Epithelial cell of proximal tubule (primary cell): ENCODE data around the gene OCIAD1. TPM values are rescaled to one million over a fixed set of nuclear protein-coding genes. Genes with fewer than 3 reads are reported as not detected.
"Not testable (repeated sequence)": the region's sequence is repeated elsewhere in the genome, so short reads cannot be mapped to it uniquely, and the experiment has no call there.

Source experiments
- DNase-seq: peaks from one replicate; pipeline ENCODE4 v3.0.0-alpha.2; 2011; ENCODE audit warnings: low read depth
- H3K4me3 ChIP-seq: 2 replicates; pipeline ENCODE4 v1.5.1; 2011; ENCODE audit warnings: low read depth, mild to moderate bottlenecking, low read length
- total RNA-seq: library from RNA; depleted of rRNA; stranded (reverse); fragments of >200 nt; gene quantifications from 2 replicates; pipeline ENCODE4 v1.2.3, GENCODE V29; 2015
- TF ChIP-seq, protein P1 (sequence below): conservative IDR thresholded peaks from 2 replicates; pipeline ENCODE4 v1.5.1; 2012; ENCODE audit warnings: low read depth, mild to moderate bottlenecking, low read length

OCIAD1 gene
- total RNA-seq, 1 donor from 2014 or later, result 165 TPM

DNA sequence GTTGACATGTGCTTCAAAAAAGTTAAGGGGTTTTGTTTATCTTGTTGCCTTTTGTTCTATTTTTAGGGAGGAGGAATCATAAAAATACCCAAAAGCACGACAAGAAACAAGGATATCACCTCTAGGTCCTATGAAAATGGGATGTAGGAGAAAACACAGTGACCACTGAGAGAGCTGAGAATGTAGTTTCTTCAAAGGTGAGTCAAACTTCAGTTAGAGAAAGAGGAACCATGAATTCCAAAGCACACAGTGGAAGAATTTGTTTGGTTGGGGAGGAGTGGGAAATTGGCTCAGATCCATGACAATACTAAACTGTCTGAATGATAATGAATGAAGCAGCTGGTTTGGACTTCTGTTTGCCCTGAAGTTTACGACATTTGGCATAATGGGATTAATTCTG is 31.7 kb upstream of the OCIAD1 start:
- no peak for DNase-seq
- no peak overlapping the region for H3K4me3 ChIP-seq
- TF ChIP-seq, protein P1, sequence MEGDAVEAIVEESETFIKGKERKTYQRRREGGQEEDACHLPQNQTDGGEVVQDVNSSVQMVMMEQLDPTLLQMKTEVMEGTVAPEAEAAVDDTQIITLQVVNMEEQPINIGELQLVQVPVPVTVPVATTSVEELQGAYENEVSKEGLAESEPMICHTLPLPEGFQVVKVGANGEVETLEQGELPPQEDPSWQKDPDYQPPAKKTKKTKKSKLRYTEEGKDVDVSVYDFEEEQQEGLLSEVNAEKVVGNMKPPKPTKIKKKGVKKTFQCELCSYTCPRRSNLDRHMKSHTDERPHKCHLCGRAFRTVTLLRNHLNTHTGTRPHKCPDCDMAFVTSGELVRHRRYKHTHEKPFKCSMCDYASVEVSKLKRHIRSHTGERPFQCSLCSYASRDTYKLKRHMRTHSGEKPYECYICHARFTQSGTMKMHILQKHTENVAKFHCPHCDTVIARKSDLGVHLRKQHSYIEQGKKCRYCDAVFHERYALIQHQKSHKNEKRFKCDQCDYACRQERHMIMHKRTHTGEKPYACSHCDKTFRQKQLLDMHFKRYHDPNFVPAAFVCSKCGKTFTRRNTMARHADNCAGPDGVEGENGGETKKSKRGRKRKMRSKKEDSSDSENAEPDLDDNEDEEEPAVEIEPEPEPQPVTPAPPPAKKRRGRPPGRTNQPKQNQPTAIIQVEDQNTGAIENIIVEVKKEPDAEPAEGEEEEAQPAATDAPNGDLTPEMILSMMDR, result no peak

DNA sequence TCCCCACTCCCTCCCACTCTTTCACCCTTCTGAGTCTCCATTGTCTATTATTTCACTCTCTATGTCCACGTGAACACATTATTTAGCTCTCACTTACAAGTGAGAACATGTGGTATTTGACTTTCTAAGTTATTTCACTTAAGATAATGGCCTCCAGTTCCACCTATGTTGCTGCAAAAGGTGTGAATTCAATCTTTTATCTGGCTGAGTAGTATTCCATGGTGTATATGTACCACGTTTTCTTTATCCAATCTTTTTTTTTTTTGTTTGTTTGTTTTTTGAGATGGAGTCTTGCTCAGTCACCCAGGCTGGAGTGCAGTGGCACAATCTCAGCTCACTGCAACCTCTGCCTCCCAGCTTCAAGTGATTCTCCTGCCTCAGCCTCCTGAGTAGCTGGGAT is 30.7 kb upstream of the OCIAD1 start:
- DNase-seq, result not testable (repeated sequence)

DNA sequence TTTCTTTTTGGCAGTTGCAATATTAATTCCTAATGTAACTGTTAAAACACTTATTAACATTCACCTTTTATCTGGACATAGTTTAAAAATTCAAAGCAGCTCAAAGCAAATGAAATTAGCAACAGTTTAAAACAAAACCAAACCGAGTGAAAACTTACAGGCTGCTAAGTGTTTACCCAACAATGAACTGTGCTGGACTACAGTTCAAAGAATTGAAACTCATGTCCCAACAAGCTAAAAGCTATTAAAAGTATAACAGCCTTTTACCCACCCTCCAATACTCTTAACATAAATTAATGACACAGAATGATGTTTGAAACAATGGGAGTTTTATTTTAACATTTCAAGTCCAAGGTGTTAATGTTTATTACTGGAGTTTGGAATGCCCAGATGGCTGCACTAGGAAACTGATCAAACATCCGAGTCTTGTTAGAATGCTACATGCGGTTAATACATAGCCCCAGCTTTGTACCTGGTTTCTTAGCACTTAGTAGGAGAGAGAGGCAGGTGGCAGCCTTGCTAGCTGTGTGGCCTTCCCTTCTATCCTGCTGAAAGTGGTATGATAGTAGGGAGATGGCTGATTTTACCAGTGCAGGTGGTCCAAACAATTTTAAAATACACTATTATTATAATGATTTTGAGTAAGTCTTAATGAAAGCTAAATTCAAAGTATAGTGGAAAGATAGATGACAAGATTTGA is 29.7 kb upstream of the OCIAD1 start:
- no peak for DNase-seq
- TF ChIP-seq, protein P1, result no peak
- no peak overlapping the region for H3K4me3 ChIP-seq

More for the DNA sequence above, 30.7 kb upstream of the OCIAD1 start:
- not testable (repeated sequence) for H3K4me3 ChIP-seq

DNA sequence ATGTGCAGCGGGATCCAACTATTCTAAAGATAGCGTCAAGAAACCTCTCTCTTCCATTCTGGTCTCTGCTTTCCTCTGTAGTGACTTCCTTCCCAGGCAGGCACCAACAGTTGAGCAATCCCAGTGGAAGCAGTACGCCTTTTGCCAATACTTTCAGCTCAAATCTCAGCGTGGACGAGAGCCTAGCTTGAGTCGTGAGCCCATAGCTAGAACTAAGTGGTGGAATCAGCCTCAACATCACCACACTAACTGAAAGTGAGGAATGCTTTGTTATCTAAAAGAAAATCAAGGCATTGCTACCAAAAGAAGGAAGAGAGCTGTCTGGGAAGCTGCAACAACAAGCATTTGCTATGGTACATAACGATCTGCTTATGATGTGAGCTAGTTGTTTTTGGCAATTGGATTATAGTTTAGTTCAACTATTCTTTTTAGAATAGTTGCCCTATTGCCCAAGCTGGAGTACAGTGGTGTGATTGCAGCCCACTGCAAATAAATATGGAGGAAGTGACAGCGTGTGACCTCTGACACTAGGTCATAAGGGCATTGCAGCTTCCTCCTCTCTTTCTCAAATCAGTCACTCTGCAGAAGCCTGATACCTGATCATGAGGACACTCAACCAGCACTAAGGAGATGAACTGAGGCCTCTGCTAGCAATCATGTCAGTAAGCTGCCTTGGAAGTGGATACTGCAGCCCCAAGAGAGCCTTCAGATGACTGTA is 26.1 kb upstream of the OCIAD1 start:
- TF ChIP-seq, protein P1, result no peak
- no peak for DNase-seq
- no peak overlapping the region for H3K4me3 ChIP-seq

DNA sequence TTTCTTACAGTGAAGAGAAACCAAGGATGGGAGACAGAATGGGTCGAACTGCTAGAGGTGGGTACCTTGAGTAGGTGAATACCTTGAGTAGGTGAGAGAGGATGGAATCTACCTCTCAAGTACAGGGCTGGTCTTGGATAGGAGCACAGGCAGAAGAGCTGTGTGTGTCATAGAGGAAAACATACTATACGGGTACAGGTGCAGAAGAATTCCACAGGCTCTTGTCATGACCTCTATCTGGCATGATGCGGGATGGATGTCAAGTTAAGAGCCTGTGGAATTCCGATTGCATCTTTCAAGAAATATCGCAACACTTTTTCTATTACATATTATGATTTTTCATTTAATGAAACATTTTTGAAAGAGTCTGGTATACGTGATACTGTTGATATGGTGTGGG is 18.0 kb upstream of the OCIAD1 start:
- DNase-seq, result no peak
- TF ChIP-seq, protein P1, result no peak

DNA sequence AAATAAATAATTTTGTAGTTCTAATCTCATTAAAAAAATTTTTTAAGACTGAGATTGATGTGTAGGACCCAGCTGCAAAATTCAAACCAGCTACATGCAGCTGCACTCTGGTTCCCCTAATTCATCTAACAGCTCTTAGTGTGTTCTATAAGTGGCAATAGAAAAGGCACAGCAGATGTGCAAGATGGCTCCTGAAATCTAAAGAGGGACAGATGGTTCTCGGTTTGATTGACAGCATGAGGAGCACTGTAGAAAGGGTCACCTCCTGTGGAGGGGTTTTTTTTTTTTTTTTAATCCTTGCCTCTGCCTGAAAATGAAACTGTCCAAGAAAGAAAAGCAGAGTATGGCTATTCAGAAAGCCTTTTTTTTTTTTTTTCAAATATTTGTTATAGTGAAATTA is 16.9 kb upstream of the OCIAD1 start:
- TF ChIP-seq, protein P1, result no peak
- no peak overlapping the region for H3K4me3 ChIP-seq
- DNase-seq, result no peak

More for the DNA sequence above, 18.0 kb upstream of the OCIAD1 start:
- H3K4me3 ChIP-seq, result no peak overlapping the region

DNA sequence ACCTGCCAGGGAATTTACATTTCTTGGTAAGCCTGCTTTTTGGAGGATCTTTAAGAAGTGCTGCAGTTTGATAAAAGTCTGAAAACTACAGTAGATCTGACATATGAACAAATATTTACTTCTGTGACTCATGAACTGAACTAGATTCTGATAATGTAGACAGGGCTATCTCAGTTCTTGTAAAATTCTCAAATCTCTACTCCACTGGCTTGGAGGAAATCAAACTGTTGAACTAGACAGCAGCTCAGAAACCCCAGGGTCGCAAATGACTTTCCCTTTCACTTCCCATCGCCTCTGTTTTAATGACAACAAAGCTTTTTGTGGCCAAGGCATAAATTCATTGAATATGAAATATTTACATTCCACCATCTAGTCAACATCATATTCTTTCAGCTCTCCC is 15.4 kb upstream of the OCIAD1 start:
- no peak for DNase-seq
- no peak overlapping the region for H3K4me3 ChIP-seq
- TF ChIP-seq, protein P1, result no peak

DNA sequence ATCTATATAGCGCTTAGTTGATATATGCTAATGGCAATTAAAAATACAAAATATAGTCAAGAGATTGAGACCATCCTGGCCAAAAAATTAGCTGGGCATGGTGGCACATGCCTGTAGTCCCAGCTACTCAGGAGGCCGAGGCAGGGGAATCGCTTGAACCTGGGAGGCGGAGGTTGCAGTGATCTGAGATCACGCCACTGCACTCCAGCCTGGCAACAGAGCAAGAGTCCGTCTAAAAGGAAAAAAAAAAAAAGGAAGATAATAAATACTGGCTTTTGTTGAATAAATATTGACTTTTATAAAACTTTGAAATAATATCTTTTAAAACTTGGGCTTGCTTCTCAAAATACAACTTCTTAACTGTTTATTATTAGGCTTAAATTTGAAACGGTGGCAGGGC is 14.6 kb upstream of the OCIAD1 start:
- not testable (repeated sequence) for H3K4me3 ChIP-seq, DNase-seq
